ENCODE results near the gene MRPL48.
"Not testable (repeated sequence)": the region's sequence is repeated elsewhere in the genome, so short reads cannot be mapped to it uniquely, and the experiment has no call there.

Gene MRPL48

GRCh38 chr11:73750228-73750627 is 37.4 kb upstream of the MRPL48 start:
- no peak for TF ChIP-seq CTCF (IDR thresholded peaks at IDR 0.05; ENCODE audit: control insufficient read depth, insufficient read depth, low read depth, low read length, missing control alignments)
- no peak for DNase-seq (ENCODE audit: low read depth)
- H3K4me3 ChIP-seq (ENCODE audit: control insufficient read depth, low read depth, low read length) = no peak overlapping the region

- DNase-seq (ENCODE audit: low read depth); H3K4me3 ChIP-seq (ENCODE audit: control insufficient read depth, low read depth, low read length): not testable (repeated sequence)
These were observed 36.8 kb upstream of the MRPL48 start for GRCh38 chr11:73750862-73751261.

GRCh38 chr11:73752216-73752867 is 35.3 kb upstream of the MRPL48 start:
- no peak overlapping the region for H3K4me3 ChIP-seq (ENCODE audit: control insufficient read depth, low read depth, low read length)
- no peak for TF ChIP-seq CTCF (IDR thresholded peaks at IDR 0.05; ENCODE audit: control insufficient read depth, insufficient read depth, low read depth, low read length, missing control alignments)
- no peak for DNase-seq (ENCODE audit: low read depth)

GRCh38 chr11:73752903-73753302 is 34.8 kb upstream of the MRPL48 start:
- DNase-seq (ENCODE audit: low read depth) = no peak
- H3K4me3 ChIP-seq (ENCODE audit: control insufficient read depth, low read depth, low read length) = no peak overlapping the region
- TF ChIP-seq CTCF (IDR thresholded peaks at IDR 0.05; ENCODE audit: control insufficient read depth, insufficient read depth, low read depth, low read length, missing control alignments) = no peak

- no peak for TF ChIP-seq CTCF (IDR thresholded peaks at IDR 0.05; ENCODE audit: control insufficient read depth, insufficient read depth, low read depth, low read length, missing control alignments)
- DNase-seq (ENCODE audit: low read depth) = no peak
- no peak overlapping the region for H3K4me3 ChIP-seq (ENCODE audit: control insufficient read depth, low read depth, low read length)
These were observed 33.7 kb upstream of the MRPL48 start for GRCh38 chr11:73753938-73754337.

GRCh38 chr11:73755670-73756069 is 32.0 kb upstream of the MRPL48 start:
- DNase-seq (ENCODE audit: low read depth) = no peak
- TF ChIP-seq CTCF (IDR thresholded peaks at IDR 0.05; ENCODE audit: control insufficient read depth, insufficient read depth, low read depth, low read length, missing control alignments) = no peak
- no peak overlapping the region for H3K4me3 ChIP-seq (ENCODE audit: control insufficient read depth, low read depth, low read length)

GRCh38 chr11:73757598-73757997 is 30.1 kb upstream of the MRPL48 start:
- no peak overlapping the region for H3K4me3 ChIP-seq (ENCODE audit: control insufficient read depth, low read depth, low read length)
- TF ChIP-seq CTCF (IDR thresholded peaks at IDR 0.05; ENCODE audit: control insufficient read depth, insufficient read depth, low read depth, low read length, missing control alignments) = no peak
- no peak for DNase-seq (ENCODE audit: low read depth)
